HFF-Myc (cell line): ENCODE measurements around the gene ATP11A.

Source experiments
- DNase-seq: peaks from one replicate; pipeline ENCODE4 v3.0.0-alpha.2; 2011; ENCODE audit warnings: low read depth; ENCODE audit errors: extremely low read depth
- H3K4me3 ChIP-seq: replicated peaks from 2 replicates; pipeline ENCODE4 v1.5.1; 2011; ENCODE audit warnings: low read depth, mild to moderate bottlenecking, control low read depth, low read length
- TF ChIP-seq, protein P1 (sequence below): IDR thresholded peaks from 2 replicates; pipeline ENCODE4 v1.5.1; 2012; ENCODE audit warnings: mild to moderate bottlenecking, low read depth, low read length, control low read depth; ENCODE audit errors: missing control alignments

ATP11A gene

GRCh38 chr13:112894673-112895481 lies 205.0 kb downstream of the ATP11A start:
- no peak for DNase-seq
- TF ChIP-seq, protein P1, sequence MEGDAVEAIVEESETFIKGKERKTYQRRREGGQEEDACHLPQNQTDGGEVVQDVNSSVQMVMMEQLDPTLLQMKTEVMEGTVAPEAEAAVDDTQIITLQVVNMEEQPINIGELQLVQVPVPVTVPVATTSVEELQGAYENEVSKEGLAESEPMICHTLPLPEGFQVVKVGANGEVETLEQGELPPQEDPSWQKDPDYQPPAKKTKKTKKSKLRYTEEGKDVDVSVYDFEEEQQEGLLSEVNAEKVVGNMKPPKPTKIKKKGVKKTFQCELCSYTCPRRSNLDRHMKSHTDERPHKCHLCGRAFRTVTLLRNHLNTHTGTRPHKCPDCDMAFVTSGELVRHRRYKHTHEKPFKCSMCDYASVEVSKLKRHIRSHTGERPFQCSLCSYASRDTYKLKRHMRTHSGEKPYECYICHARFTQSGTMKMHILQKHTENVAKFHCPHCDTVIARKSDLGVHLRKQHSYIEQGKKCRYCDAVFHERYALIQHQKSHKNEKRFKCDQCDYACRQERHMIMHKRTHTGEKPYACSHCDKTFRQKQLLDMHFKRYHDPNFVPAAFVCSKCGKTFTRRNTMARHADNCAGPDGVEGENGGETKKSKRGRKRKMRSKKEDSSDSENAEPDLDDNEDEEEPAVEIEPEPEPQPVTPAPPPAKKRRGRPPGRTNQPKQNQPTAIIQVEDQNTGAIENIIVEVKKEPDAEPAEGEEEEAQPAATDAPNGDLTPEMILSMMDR = no peak
- no peak overlapping the region for H3K4me3 ChIP-seq

GRCh38 chr13:112895521-112896465 lies 206.0 kb downstream of the ATP11A start:
- H3K4me3 ChIP-seq = no peak overlapping the region
- TF ChIP-seq, protein P1 = no peak

DNA sequence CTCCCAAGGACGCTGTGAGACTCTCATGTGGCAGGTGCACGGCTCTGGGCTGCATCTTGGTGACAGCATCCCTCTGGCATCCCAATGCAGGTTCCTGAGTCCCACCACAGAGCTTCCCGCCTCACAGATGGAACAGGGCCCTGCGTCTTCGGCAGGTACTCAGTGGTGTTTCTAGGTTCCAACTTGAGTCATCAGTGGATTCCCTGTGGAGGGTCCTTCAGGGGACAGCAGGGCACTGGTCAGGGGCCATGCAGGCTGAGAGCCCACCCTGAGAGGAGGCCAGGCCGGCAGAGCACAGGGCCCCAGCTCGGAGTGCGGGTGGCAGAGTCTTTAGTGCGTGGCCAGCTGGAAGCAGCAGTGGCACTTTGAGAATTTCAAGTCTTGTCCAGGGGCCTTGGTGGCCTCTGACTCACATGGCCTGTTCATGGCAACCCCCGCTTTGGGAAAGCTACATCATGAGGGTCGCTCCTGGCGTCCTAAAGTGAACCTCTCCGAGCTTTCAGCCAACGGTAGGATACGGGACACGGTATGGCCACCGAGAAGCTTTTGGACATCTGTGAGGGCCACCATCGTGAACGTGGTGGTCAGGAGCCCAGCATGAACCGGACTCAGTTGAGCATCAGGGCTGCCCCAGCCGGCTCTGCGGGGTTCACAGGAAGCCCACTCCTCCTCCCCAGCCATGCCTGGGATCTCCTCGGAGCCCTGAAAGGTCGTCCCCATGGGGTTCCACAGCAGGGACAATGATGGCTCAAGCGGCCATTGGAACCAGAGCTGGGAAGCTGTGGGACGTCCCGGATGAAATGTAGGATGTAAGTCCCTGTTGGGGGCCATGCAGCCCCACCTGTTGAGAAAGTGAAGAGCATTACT lies 207.1 kb downstream of the ATP11A start:
- DNase-seq = no peak
- H3K4me3 ChIP-seq = no peak overlapping the region
- TF ChIP-seq, protein P1 = no peak

More at GRCh38 chr13:112895521-112896465, 206.0 kb downstream of the ATP11A start:
- no peak for DNase-seq

GRCh38 chr13:112897603-112897955 lies 207.7 kb downstream of the ATP11A start:
- DNase-seq = no peak
- H3K4me3 ChIP-seq = no peak overlapping the region
- TF ChIP-seq, protein P1 = no peak

GRCh38 chr13:112897956-112898620 lies 208.2 kb downstream of the ATP11A start:
- TF ChIP-seq, protein P1 = no peak

More at GRCh38 chr13:112897956-112898620, 208.2 kb downstream of the ATP11A start:
- H3K4me3 ChIP-seq = no peak overlapping the region
- no peak for DNase-seq
